ENCODE data around the gene SLC25A39. TPM values are rescaled to one million over a fixed set of nuclear protein-coding genes. Genes with fewer than 3 reads are reported as not detected.

The SLC25A39 gene
- polyA plus RNA-seq, 1 of the 3 experiments (the other 2 are of a cell fraction): 131 TPM

GRCh38 chr17:44333371-44333770 lies 8.7 kb upstream of the SLC25A39 start:
- no peak overlapping the region for H3K4me3 ChIP-seq (ENCODE audit: low read depth in 2 of 2, low read length in 1 of 2)
- H3K4me1 ChIP-seq (ENCODE audit: control insufficient read depth in 1 of 2, insufficient read depth in 2 of 2, low read depth in 1 of 2, low read length in 1 of 2): peaks cover 0 to 5% of the 10 kb centered on the region in 2 experiments; a peak in 1 of 4 replicates
- no peak for DNase-seq
- H3K9me3 ChIP-seq: no peaks in the 10 kb centered on the region
- no peak overlapping the region for H2AFZ ChIP-seq (ENCODE audit: low read depth)
- WGBS (ENCODE audit: low lambda C conversion rate): 65% methylated on average over 5 of the region's 5 CpGs
- no peak overlapping the region for H3K27ac ChIP-seq (ENCODE audit: low read depth in 2 of 2, low read length in 1 of 2)
- no peak overlapping the region for H3K9ac ChIP-seq
- peaks cover 4% of the 10 kb centered on the region for H3F3A ChIP-seq (replicated peaks; ENCODE audit: insufficient read depth)
- no peaks in the 10 kb centered on the region for H3K9me2 ChIP-seq
- POLR2A ChIA-PET: no interaction called here
- TF ChIP-seq PBX3 (IDR thresholded peaks at IDR 0.05): no peak
- TF ChIP-seq TEAD4 (IDR thresholded peaks at IDR 0.05; ENCODE audit: borderline replicate concordance, insufficient read depth): no peak
- TF ChIP-seq YY1 (IDR thresholded peaks at IDR 0.05; ENCODE audit: low read depth): no peak
- no peak for TF ChIP-seq TAF1 (IDR thresholded peaks at IDR 0.05; ENCODE audit: borderline replicate concordance, low read depth, low read length)
- no peak for TF ChIP-seq EZH2phosphoT487 (IDR thresholded peaks at IDR 0.05; ENCODE audit: borderline replicate concordance, low read depth)
- TF ChIP-seq ZBTB33 (IDR thresholded peaks at IDR 0.05; ENCODE audit: borderline replicate concordance, low read depth): no peak
- no peak for TF ChIP-seq EP300 (IDR thresholded peaks at IDR 0.05; ENCODE audit: borderline replicate concordance in 1 of 2, low read depth in 1 of 2, low read length in 1 of 2)
- no peak for TF ChIP-seq USF1 (IDR thresholded peaks at IDR 0.05; ENCODE audit: borderline replicate concordance, low read depth)
- no peak for TF ChIP-seq FOXM1 (IDR thresholded peaks at IDR 0.05; ENCODE audit: low read depth)
- no peak for TF ChIP-seq RXRA (IDR thresholded peaks at IDR 0.05; ENCODE audit: borderline replicate concordance, low read depth)
- TF ChIP-seq POLR2AphosphoS5 (IDR thresholded peaks at IDR 0.05; ENCODE audit: low read depth, low read length): no peak
- no peak for TF ChIP-seq MAX (IDR thresholded peaks at IDR 0.05; ENCODE audit: low read depth)
- no peak for TF ChIP-seq FOXJ3 (CRISPR knock-in tag; IDR thresholded peaks at IDR 0.05)
- TF ChIP-seq FOSL2 (IDR thresholded peaks at IDR 0.05; ENCODE audit: borderline replicate concordance, low read depth): no peak
- TF ChIP-seq CTCF (IDR thresholded peaks at IDR 0.05): no peak
- no peaks in the 10 kb centered on the region for H3K27me3 ChIP-seq (ENCODE audit: insufficient read depth)
- no peaks in the 10 kb centered on the region for H3K79me2 ChIP-seq (ENCODE audit: insufficient read depth)
- H3K36me3 ChIP-seq (replicated peaks in 1 of 2; ENCODE audit: control insufficient read depth in 1 of 2, insufficient read depth in 2 of 2, low read length in 1 of 2): no peaks in the 10 kb centered on the region
- no peaks in the 10 kb centered on the region for H4K20me1 ChIP-seq (ENCODE audit: insufficient read depth)
- H3K4me2 ChIP-seq: no peak overlapping the region
- CTCF ChIA-PET: interaction anchor here (0.8 to 5.2 kb wide), 7 partner anchors 9 to 200 kb away, joined by 3 to 53 read pairs (median 3); partner anchors contain the start of genes GRN and SLC25A39

All from SK-N-SH (cell line).